Measurements from ENCODE around the gene COQ8A. TPM values are rescaled to one million over a fixed set of nuclear protein-coding genes. Genes with fewer than 3 reads are reported as not detected.
"Not testable (repeated sequence)": the region's sequence is repeated elsewhere in the genome, so short reads cannot be mapped to it uniquely, and the experiment has no call there.

The COQ8A gene
- total RNA-seq, 4 donors from 2014 or later: 53.4 to 97.5 (median 72.7) TPM

DNA sequence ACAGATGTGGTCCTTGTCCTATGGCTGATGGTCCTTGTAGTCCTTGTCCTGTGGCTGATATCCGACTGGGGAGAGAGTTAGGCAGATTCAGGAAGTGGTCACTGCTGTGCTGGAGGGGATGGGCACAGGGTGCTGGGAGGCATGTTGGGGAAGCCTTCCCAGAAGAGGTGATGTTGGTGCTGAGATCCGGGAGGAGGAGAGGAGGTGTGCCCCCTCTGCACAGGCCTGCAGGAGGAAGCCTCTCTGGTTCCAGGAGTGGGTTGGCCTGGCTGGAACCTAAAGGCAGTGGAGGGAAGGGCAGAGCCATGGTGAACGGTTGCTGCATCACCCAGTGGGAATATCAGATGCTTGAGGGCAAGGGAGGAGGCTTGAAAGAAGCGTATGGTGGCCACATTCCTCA lies 14.7 kb downstream of the COQ8A start:
- intact Hi-C loops (cut with DNase I; ENCODE audit: low total_unique reads): no loop called here
- H3K4me3 ChIP-seq (ENCODE audit: low read depth, poor library complexity, severe bottlenecking): no peak overlapping the region
- WGBS, 2 donors: 85 to 86% methylated on average over 4 of the region's 4 CpGs
- no peak for DNase-seq (ENCODE audit: low spot score in 2 of 2)
- TF ChIP-seq, protein P1, sequence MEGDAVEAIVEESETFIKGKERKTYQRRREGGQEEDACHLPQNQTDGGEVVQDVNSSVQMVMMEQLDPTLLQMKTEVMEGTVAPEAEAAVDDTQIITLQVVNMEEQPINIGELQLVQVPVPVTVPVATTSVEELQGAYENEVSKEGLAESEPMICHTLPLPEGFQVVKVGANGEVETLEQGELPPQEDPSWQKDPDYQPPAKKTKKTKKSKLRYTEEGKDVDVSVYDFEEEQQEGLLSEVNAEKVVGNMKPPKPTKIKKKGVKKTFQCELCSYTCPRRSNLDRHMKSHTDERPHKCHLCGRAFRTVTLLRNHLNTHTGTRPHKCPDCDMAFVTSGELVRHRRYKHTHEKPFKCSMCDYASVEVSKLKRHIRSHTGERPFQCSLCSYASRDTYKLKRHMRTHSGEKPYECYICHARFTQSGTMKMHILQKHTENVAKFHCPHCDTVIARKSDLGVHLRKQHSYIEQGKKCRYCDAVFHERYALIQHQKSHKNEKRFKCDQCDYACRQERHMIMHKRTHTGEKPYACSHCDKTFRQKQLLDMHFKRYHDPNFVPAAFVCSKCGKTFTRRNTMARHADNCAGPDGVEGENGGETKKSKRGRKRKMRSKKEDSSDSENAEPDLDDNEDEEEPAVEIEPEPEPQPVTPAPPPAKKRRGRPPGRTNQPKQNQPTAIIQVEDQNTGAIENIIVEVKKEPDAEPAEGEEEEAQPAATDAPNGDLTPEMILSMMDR (IDR thresholded peaks at IDR 0.05): no peak
- no peak for TF ChIP-seq POLR2A (IDR thresholded peaks at IDR 0.05)

DNA sequence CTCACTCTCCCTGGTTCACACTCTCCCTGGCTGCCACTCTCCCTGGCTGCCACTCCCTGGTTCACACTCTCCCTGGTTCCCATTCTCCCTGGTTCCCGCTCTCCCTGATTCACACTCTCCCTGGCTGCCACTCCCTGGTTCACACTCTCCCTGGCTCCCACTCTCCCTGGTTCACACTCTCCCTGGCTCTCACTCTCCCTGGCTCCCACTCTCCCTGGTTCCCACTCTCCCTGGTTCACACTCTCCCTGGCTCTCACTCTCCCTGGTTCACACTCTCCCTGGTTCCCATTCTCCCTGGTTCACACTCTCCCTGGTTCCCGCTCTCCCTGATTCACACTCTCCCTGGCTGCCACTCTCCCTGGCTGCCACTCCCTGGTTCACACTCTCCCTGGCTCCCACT lies 15.8 kb downstream of the COQ8A start:
- intact Hi-C loops (cut with DNase I; ENCODE audit: low total_unique reads); H3K4me3 ChIP-seq (ENCODE audit: low read depth, poor library complexity, severe bottlenecking); DNase-seq (ENCODE audit: low spot score in 2 of 2): not testable (repeated sequence)
- WGBS, 2 donors: 93 to 98% methylated on average over 2 of the region's 2 CpGs

DNA sequence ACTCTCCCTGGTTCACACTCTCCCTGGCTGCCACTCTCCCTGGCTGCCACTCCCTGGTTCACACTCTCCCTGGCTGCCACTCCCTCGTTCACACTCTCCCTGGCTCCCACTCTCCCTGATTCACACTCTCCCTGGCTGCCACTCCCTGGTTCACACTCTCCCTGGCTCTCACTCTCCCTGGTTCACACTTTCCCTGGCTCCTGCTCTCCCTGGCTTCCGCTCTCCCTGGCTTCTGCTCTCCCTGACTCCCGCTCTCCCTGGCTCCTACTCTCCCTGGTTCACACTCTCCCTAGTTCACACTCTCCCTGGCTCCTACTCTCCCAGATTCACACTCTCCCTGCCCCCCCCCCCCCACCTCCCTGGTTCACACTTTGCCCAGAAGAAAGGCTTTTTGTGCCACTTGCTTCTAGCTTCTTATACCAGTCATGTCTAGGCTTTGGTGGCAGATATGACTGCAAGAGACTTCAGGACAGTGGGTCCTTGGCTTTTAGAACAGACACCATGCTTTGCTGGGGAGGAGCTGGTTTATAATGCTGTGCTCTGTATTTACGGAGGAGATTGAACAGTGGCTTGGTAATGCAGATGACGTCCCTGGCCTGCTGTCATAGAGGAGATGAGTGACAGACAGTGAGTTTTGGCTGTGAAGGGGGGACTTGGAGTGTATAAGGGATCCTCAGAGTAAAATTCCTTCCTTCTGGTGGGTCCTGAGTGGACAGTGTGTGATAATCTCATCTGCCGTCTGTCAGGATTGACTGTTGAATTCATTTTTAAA lies 17.0 kb downstream of the COQ8A start:
- H3K4me3 ChIP-seq (ENCODE audit: low read depth, poor library complexity, severe bottlenecking): no peak overlapping the region
- DNase-seq (ENCODE audit: low spot score in 2 of 2): no peak
- TF ChIP-seq POLR2A (IDR thresholded peaks at IDR 0.05): no peak
- TF ChIP-seq, protein P1 (IDR thresholded peaks at IDR 0.05): no peak
- 92 to 98% methylated on average over 6 of the region's 6 CpGs for WGBS, 2 donors
- intact Hi-C loops (cut with DNase I; ENCODE audit: low total_unique reads): no loop called here

GRCh38 chr1:226957714-226958113 lies 17.6 kb downstream of the COQ8A start:
- DNase-seq (ENCODE audit: low spot score in 2 of 2): no peak
- H3K4me3 ChIP-seq (ENCODE audit: low read depth, poor library complexity, severe bottlenecking): no peak overlapping the region
- WGBS, 2 donors: 92 to 95% methylated on average over 11 of the region's 11 CpGs
- intact Hi-C loops (cut with DNase I; ENCODE audit: low total_unique reads): no loop called here
- TF ChIP-seq, protein P1 (IDR thresholded peaks at IDR 0.05): no peak
- TF ChIP-seq POLR2A (IDR thresholded peaks at IDR 0.05): no peak

- WGBS, 2 donors: 86 to 95% methylated on average over 13 of the region's 13 CpGs
- DNase-seq (ENCODE audit: low spot score in 2 of 2): no peak
- no peak for TF ChIP-seq POLR2A (IDR thresholded peaks at IDR 0.05)
- TF ChIP-seq, protein P1 (IDR thresholded peaks at IDR 0.05): no peak
- intact Hi-C loops (cut with DNase I; ENCODE audit: low total_unique reads): no loop called here
- H3K4me3 ChIP-seq (ENCODE audit: low read depth, poor library complexity, severe bottlenecking): no peak overlapping the region
Observed at GRCh38 chr1:226958300-226958699, 18.2 kb downstream of the COQ8A start.

DNA sequence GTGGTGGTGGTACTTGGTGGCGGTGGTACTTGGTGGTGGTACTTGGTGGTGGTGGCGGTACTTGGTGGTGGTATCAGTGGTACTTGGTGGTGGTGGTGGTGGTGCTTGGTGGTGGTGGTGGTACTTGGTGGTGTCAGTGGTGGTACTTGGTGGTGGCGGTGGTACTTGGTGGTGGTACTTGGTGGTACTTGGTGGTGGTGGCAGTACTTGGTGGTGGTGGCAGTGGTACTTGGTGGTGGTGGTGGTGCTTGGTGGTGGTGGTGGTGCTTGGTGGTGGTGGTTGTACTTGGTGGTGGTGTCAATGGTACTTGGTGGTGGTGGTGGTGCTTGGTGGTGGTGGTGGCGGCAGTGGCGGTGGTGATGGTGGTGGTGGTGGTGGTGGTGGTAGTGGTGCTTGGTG lies 20.2 kb downstream of the COQ8A start:
- no peak overlapping the region for H3K4me3 ChIP-seq (ENCODE audit: low read depth, poor library complexity, severe bottlenecking)
- no peak for DNase-seq (ENCODE audit: low spot score in 2 of 2)
- WGBS, 2 donors: 74 to 88% methylated on average over 5 of the region's 5 CpGs
- no peak for TF ChIP-seq POLR2A (IDR thresholded peaks at IDR 0.05)
- TF ChIP-seq, protein P1 (IDR thresholded peaks at IDR 0.05): no peak
- intact Hi-C loops (cut with DNase I; ENCODE audit: low total_unique reads): no loop called here

Measured in lower leg skin (tissue), 4 donors.